GM19043 (cell line): Measurements from ENCODE around the gene DDX56.
A peak's percentile ranks its signal among the peaks of the same experiment; 100 is the strongest.

Source experiments
- ATAC-seq: cut with Tn5 transposase; IDR thresholded peaks from one replicate; pipeline ENCODE4 v1.9.1; 2021; ENCODE audit warnings: low read depth; ENCODE audit not compliant: unreplicated experiment

The DDX56 gene

DNA sequence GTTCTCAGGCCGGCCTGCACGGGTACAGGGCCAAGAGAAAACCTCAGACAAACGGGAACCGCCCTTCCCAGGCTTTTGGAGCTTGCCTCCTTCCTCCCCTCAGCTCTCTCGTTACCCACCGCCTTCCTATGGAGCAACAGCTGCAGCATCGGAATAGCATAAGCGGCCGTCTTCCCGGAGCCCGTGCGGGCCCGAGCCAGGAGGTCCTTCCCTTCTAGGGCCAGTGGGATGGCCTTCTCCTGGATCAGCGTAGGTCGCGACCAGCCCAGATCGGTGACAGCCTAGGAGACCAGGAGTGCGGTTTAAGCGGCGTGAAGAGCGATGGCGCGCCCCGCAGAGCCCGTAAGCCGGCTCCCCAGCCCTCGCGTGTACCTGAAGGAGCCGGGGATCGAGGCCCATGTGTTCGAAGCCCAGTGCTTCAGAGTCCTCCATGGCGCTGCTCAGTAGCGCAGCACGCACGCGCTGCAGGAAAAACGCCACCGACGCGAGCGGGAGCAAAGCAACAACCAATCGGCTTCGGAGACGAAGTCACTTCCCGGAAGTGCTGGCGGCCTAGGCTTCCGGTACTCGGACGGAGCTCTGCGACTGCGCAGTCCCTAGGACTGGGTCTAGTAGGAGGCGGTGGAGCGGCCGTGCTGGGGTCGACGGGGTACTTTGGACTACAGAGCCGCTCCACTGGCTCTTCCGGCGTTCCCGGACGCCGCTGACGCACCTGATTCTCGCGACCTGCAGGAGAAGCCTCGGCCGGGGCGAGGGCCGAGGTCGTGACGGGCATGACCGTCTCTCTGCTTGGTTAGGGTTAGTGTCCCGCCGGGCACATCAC is at the start of gene DDX56:
TSS of gene DDX56 (minus strand) at position 445 of the 823 bp plus-strand sequence. CDS start at position 432, 13 bp downstream.
- ATAC-seq: peak; percentile 90

DNA sequence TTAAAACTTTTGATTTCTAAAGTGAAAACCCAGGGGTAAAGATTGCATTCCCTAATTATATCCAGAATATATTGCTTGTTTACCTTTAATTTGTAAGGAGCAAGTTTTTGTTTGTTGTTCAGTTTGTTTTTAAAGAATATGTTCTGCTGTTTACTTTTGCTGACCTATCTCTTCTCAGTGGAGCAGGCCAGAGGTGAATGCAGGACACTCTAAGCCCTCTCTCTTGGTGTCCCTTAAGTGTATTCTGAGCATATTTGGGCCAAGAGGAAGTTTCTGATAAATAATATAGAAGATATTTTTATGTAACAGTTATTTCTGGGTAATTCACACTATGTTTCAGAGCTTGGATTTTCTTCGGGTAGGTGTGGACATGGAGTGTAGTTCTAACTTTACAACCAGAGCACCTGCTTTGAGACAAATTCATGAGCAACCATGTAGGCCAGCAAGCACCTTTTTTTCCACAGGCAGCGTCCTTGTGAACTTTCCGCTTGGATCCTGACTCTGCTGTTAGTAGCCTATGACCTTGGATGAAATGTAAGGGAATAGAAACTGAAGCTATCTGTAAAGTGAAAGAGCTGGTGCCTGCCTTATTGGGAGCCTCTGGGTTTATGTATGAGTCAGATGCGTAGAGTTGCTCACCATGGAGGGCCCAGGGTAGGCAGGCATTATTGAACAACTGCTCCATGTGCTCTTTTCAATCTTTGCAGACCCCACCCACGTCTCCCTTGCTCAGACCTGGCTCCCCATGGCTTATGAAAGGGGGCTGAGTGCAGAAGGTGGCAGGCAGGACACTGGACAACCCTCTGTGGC is 48.8 kb upstream of the DDX56 start:
- peak; percentile 79 for ATAC-seq

DNA sequence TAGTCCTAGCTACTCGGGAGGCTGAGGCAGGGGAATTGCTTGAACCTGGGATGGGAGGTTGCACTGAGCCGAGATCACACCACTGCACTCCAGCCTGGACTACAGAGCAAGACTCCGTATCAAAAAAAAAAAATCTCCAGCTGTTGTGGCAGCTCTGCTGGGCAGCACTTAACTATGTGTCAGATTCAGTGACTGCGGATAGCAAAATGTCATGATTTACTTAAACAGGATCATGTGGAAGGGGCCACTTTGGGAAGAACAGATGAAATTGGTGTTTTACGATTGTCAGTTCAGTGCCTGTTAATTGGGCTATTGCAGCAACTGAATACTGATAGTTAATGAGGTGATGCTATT is 48.0 kb upstream of the DDX56 start:
- ATAC-seq: no peak

GRCh38 chr7:44621034-44621749 is 47.5 kb upstream of the DDX56 start:
- ATAC-seq: no peak

DNA sequence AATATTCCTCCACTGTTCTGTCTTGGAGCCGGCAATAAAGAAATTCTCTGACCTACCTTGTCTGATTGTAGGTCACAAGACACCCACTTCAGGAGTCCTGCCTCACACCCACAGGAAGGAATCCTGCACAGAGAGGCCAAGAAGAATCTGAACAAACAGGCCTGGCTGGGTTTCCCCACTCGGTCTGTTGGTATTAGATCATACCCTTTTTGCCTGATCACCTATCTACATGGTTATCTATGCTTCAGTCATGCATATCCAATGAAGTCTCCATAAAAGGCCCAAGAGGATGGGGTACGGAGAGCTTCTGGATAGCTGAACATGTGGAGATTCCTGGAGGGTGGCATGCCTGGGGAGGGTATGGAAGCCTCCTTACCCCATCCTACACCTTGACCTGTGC is 45.0 kb upstream of the DDX56 start:
- no peak for ATAC-seq

GRCh38 chr7:44618045-44618444 is 44.3 kb upstream of the DDX56 start:
- no peak for ATAC-seq

GRCh38 chr7:44617225-44617890 is 43.6 kb upstream of the DDX56 start:
- no peak for ATAC-seq

- no peak for ATAC-seq
Measured at GRCh38 chr7:44616545-44616944, 42.8 kb upstream of the DDX56 start.

- ATAC-seq: no peak
Measured at GRCh38 chr7:44615793-44616192, 42.1 kb upstream of the DDX56 start.

GRCh38 chr7:44615149-44615611 is 41.5 kb upstream of the DDX56 start:
- no peak for ATAC-seq

- no peak for ATAC-seq
Measured at GRCh38 chr7:44609829-44610228, 36.1 kb upstream of the DDX56 start.

GRCh38 chr7:44608916-44609648 is 35.4 kb upstream of the DDX56 start:
- ATAC-seq: no peak

- no peak for ATAC-seq
Measured at GRCh38 chr7:44607141-44608068, 33.7 kb upstream of the DDX56 start.

GRCh38 chr7:44606341-44607140 is 32.8 kb upstream of the DDX56 start, which contains the start of gene OGDH:
OGDH (plus strand) TSS chr7:44606627; CDS start chr7:44624344, 17,717 bp downstream.
- peak; percentile 91 for ATAC-seq

DNA sequence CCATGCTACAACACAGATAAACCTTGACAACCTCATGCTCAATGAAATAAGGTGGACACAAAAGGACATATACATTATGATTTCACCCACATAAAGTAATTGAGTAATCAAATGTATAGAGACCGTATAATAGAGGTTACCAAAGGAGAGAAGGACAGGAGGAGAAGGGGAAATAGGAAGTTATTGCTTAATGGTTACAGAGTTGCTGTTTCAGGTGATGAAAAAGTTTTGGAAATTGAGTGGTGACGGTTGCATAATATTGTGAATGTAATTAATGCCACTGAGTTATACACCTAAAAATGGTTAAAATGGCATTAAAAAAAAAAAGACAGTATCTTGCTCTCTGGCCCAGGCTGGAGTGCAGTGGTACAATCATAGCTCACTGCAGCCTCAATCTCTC is 31.2 kb upstream of the DDX56 start:
- ATAC-seq: no peak

DNA sequence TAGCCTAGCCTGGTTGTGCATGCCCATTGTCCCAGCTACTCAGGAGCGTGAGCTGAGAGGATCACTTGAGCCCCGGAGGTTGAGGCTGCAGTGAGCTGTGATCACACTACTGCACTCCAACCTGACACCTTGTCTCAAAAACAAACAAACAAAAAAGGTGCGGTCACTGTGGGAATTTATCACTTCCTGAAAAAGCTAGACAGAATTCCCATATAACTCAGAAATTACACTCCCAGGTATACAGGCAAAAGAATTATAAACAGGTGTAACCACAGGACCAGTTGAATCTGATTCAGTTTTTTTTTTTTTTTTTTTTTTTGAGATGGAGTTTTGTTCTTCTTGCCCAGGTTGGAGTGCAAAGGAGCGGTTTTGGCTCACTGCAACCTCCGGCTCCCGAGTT is 29.5 kb upstream of the DDX56 start:
- ATAC-seq: no peak

DNA sequence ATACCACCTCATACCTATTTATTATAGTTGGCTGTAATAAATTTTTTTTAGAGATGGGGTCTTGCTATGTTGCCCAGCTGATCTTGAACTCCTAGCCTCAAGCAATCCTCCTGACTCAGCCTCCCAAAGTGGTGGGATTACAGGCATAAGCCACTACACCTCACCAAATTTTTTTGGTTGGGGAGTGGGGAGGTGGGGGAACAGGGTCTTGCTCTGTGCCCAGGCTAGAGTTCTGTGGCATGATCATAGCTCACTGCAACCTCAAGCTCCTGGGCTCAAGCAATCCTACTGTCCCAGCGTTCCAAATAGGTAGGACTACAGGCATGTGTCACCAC is 28.8 kb upstream of the DDX56 start:
- no peak for ATAC-seq

GRCh38 chr7:44599222-44599621 is 25.5 kb upstream of the DDX56 start:
- no peak for ATAC-seq
